ENCODE results near the gene ASCL5. TPM values are rescaled to one million over a fixed set of nuclear protein-coding genes. Genes with fewer than 3 reads are reported as not detected.

ASCL5 gene
- total and polyA plus RNA-seq, 10 of the 15 experiments (the other 5 are each of a cell fraction or from before 2014, with no cell fraction given) = 0.04 TPM; not detected in 9

- TF ChIP-seq PRDM15 (CRISPR knock-in tag; IDR thresholded peaks at IDR 0.05) (no peak), CHD2 (IDR thresholded peaks at IDR 0.05; ENCODE audit: borderline replicate concordance, low read depth, low read length) (no peak), STAT1 (conservative IDR thresholded peaks at IDR 0.05) (no peak), RB1 (IDR thresholded peaks at IDR 0.05; ENCODE audit: borderline replicate concordance) (0 out of 2 replicates have a peak, but pooled peaks have one; percentile 22), BCL11A (IDR thresholded peaks at IDR 0.05; ENCODE audit: low read depth, low read length) (no peak), ATF7 (IDR thresholded peaks at IDR 0.05; ENCODE audit: low read depth) (peak; percentile 96), SMAD1 (IDR thresholded peaks at IDR 0.05; ENCODE audit: low read depth, partially characterized antibody) (no peak), RAD51 (IDR thresholded peaks at IDR 0.05) (no peak), SIX5 (IDR thresholded peaks at IDR 0.05; ENCODE audit: low read depth, low read length, severe bottlenecking) (no peak), MEF2B (IDR thresholded peaks at IDR 0.05; ENCODE audit: partially characterized antibody, poor library complexity, severe bottlenecking) (peak; percentile 64), PBX3 (IDR thresholded peaks at IDR 0.05; ENCODE audit: insufficient replicate concordance, low read depth, low read length) (no peak), SREBF1 (IDR thresholded peaks at IDR 0.05; ENCODE audit: low read length) (no peak), ZNF622 (IDR thresholded peaks at IDR 0.05) (no peak), JUNB (IDR thresholded peaks at IDR 0.05) (peak; percentile 20; the same call in 1 of the 2 replicates), IKZF2 (IDR thresholded peaks at IDR 0.05) (peak in 1 of 2 experiments; percentile 10; a peak in 1 of 4 replicates), CREB1 (IDR thresholded peaks at IDR 0.05; ENCODE audit: low read depth) (peak; percentile 39; the same call in 1 of the 2 replicates), RUNX3 (IDR thresholded peaks at IDR 0.05; ENCODE audit: low read length) (peak; percentile 19; the same call in 1 of the 2 replicates), KAT2A (conservative IDR thresholded peaks at IDR 0.05; ENCODE audit: control insufficient read depth, low read depth, low read length) (no peak), CREM (IDR thresholded peaks at IDR 0.05; ENCODE audit: low read depth) (peak; percentile 76), ATF2 (IDR thresholded peaks at IDR 0.05; ENCODE audit: low read length) (peak; percentile 73), PML (IDR thresholded peaks at IDR 0.05; ENCODE audit: low read length) (no peak), HSF1 (IDR thresholded peaks at IDR 0.05; ENCODE audit: low read depth, low read length) (no peak), SP1 (IDR thresholded peaks at IDR 0.05; ENCODE audit: low read depth, low read length) (no peak), IKZF1 (conservative IDR thresholded peaks at IDR 0.05) (peak; percentile 80)
Measured at GRCh38 chr1:201171063-201172036, 44.4 kb upstream of the ASCL5 start (continued).
